GM23338 (cell line): ENCODE data around the gene IFITM10.

Experiments
- CTCF ChIP-seq, 2 experiments: fragments of 200-600 bp in 1 of 2; sonication (generic) in 1 of 2; conservative IDR thresholded peaks; 2 replicates each; pipeline versions ENCODE4 v1.5.1 to v1.6.1; 2016 to 2017; ENCODE audit warnings: antibody characterized with exemption in 2 of 2, low read depth in 2 of 2, mild to moderate bottlenecking in 2 of 2, moderate library complexity in 1 of 2
- ETS1 ChIP-seq: IDR thresholded peaks from 2 replicates; pipeline ENCODE4 v1.6.1; 2016; ENCODE audit warnings: antibody characterized with exemption
- EZH2 ChIP-seq: fragments of 200-600 bp; sonication (generic); IDR thresholded peaks from one replicate; pipeline ENCODE4 v1.8.0; 2017; ENCODE audit warnings: antibody characterized with exemption, mild to moderate bottlenecking, low read depth; ENCODE audit not compliant: unreplicated experiment
- EZH2phosphoT487 ChIP-seq: fragments of 200-600 bp; sonication (generic); IDR thresholded peaks from one replicate; pipeline ENCODE4 v1.8.1; 2018; ENCODE audit warnings: antibody characterized with exemption; ENCODE audit not compliant: unreplicated experiment
- JUNB ChIP-seq: IDR thresholded peaks from one replicate; pipeline ENCODE4 v1.6.1; 2016; ENCODE audit warnings: antibody characterized with exemption; ENCODE audit not compliant: unreplicated experiment
- POLR2AphosphoS5 ChIP-seq: IDR thresholded peaks from 2 replicates; pipeline ENCODE4 v1.6.1; 2016; ENCODE audit warnings: antibody characterized with exemption, low read depth
- STAT1 ChIP-seq: IDR thresholded peaks from one replicate; pipeline ENCODE4 v1.6.1; 2016; ENCODE audit warnings: antibody characterized with exemption; ENCODE audit not compliant: unreplicated experiment

GRCh38 chr11:1696608-1697570 is 53.5 kb downstream of the IFITM10 start, which contains the start of gene KRTAP5-6:
- TF ChIP-seq CTCF (conservative IDR thresholded peaks at IDR 0.05; ENCODE audit: low read depth in 2 of 2), result no peak
- TF ChIP-seq JUNB, result no peak
- TF ChIP-seq POLR2AphosphoS5, result no peak
- no peak for TF ChIP-seq ETS1
- no peak for TF ChIP-seq EZH2phosphoT487
- TF ChIP-seq EZH2, result no peak
- no peak for TF ChIP-seq STAT1
